NCI-H1436 (cell line): ENCODE results near the gene FKTN.

Experiments
- DNase-seq: peaks from one replicate; lab custom pipeline; 2025; lab: John Stamatoyannopoulos, UW

Gene FKTN

GRCh38 chr9:105678781-105679180 is 120.8 kb downstream of the FKTN start:
- DNase-seq = no peak

- DNase-seq = no peak
Measured at GRCh38 chr9:105679257-105680022, 121.5 kb downstream of the FKTN start.

- no peak for DNase-seq
Measured at GRCh38 chr9:105681313-105681712, 123.4 kb downstream of the FKTN start.

- no peak for DNase-seq
Measured at GRCh38 chr9:105681724-105682123, 123.8 kb downstream of the FKTN start.

GRCh38 chr9:105683688-105684275 is 125.9 kb downstream of the FKTN start:
- DNase-seq = no peak

GRCh38 chr9:105686936-105687335 is 129.0 kb downstream of the FKTN start:
- DNase-seq = no peak
